Anterior cingulate cortex (tissue), 58 donors: ENCODE results near the gene HDAC1.
"Not testable (repeated sequence)": the region's sequence is repeated elsewhere in the genome, so short reads cannot be mapped to it uniquely, and the experiment has no call there.

Experiments used
- DNase-seq, 58 donors: peaks; one replicate each; lab custom pipeline; 2025; lab: John Stamatoyannopoulos, UW

Gene HDAC1

GRCh38 chr1:32341186-32341757 is 49.4 kb downstream of the HDAC1 start:
- DNase-seq, result peak in 14 of 58 donors; percentile 18 to 56 (median 30)

- DNase-seq, result no peak
Measured at GRCh38 chr1:32341971-32342370, 50.1 kb downstream of the HDAC1 start.

GRCh38 chr1:32342704-32343103 is 50.8 kb downstream of the HDAC1 start:
- DNase-seq, result no peak

GRCh38 chr1:32345289-32345827 is 53.5 kb downstream of the HDAC1 start:
- no peak for DNase-seq

GRCh38 chr1:32346532-32347157 is 54.8 kb downstream of the HDAC1 start:
- no peak for DNase-seq

- DNase-seq, result peak in 1 of 58 donors; percentile 16
Measured at GRCh38 chr1:32349211-32349708, 57.4 kb downstream of the HDAC1 start.

GRCh38 chr1:32350785-32351398 is 59.0 kb downstream of the HDAC1 start:
- DNase-seq, result peak in 42 of 58 donors; percentile 53 to 89 (median 78)

- peak in 56 of 58 donors; percentile 49 to 94 (median 88) for DNase-seq
Measured at GRCh38 chr1:32351399-32352238, 59.7 kb downstream of the HDAC1 start.

- peak in 2 of 58 donors; percentile 65 to 67 for DNase-seq
Measured at GRCh38 chr1:32352239-32352745, 60.4 kb downstream of the HDAC1 start.

- no peak for DNase-seq
Measured at GRCh38 chr1:32352831-32353383, 61.0 kb downstream of the HDAC1 start.

GRCh38 chr1:32353431-32353830 is 61.5 kb downstream of the HDAC1 start:
- no peak for DNase-seq

GRCh38 chr1:32353886-32354570 is 62.1 kb downstream of the HDAC1 start:
- DNase-seq, result no peak

- not testable (repeated sequence) for DNase-seq
Measured at GRCh38 chr1:32355778-32356177, 63.9 kb downstream of the HDAC1 start.

GRCh38 chr1:32356478-32356877 is 64.6 kb downstream of the HDAC1 start:
- DNase-seq, result no peak

- no peak for DNase-seq
Measured at GRCh38 chr1:32357614-32358013, 65.7 kb downstream of the HDAC1 start.

- no peak for DNase-seq
Measured at GRCh38 chr1:32358435-32358834, 66.6 kb downstream of the HDAC1 start.

- peak in 14 of 58 donors; percentile 12 to 54 (median 36) for DNase-seq
Measured at GRCh38 chr1:32361308-32361673, 69.4 kb downstream of the HDAC1 start.

GRCh38 chr1:32361674-32362473 is 70.0 kb downstream of the HDAC1 start:
- DNase-seq, result peak in 50 of 58 donors; percentile 22 to 77 (median 52)
